Calu3 (cell line): ENCODE data around the gene MTUS2. TPM values are rescaled to one million over a fixed set of nuclear protein-coding genes. Genes with fewer than 3 reads are reported as not detected.

Source experiments
- BruUV-seq: library from RNA; stranded (reverse); fragments of 400-500 nt; replicated peaks from 2 replicates; lab custom pipeline; 2021; lab: Mats Ljungman, UMichigan
- CTCF ChIA-PET: fragments of 300-600 bp; sonication (Branson Sonifier 250); formaldehyde crosslinking; loops from one replicate; lab custom pipeline; 2022; ENCODE audit warnings: antibody characterized with exemption; lab: Charles Lee
- DNase-seq: peaks from one replicate; pipeline ENCODE4 v3.0.0; 2022
- H3K27ac Mint-ChIP-seq: one replicate; pipeline ENCODE4 v1.8.0; 2022; ENCODE audit warnings: mixed read lengths; ENCODE audit not compliant: unreplicated experiment
- H3K27me3 Mint-ChIP-seq: one replicate; pipeline ENCODE4 v1.8.0; 2022; ENCODE audit warnings: mixed read lengths; ENCODE audit not compliant: unreplicated experiment
- H3K36me3 Mint-ChIP-seq: one replicate; pipeline ENCODE4 v1.8.0; 2022; ENCODE audit warnings: mild to moderate bottlenecking, moderate library complexity, mixed read lengths; ENCODE audit not compliant: insufficient read depth, unreplicated experiment
- H3K4me1 Mint-ChIP-seq: one replicate; pipeline ENCODE4 v1.8.0; 2022; ENCODE audit warnings: mild to moderate bottlenecking, low read depth, mixed read lengths; ENCODE audit not compliant: unreplicated experiment
- H3K4me3 Mint-ChIP-seq: one replicate; pipeline ENCODE4 v1.8.0; 2022; ENCODE audit warnings: mild to moderate bottlenecking, low read depth, moderate library complexity, mixed read lengths; ENCODE audit not compliant: unreplicated experiment
- H3K9me3 Mint-ChIP-seq: one replicate; pipeline ENCODE4 v1.8.0; 2022; ENCODE audit warnings: low read depth, mixed read lengths; ENCODE audit not compliant: unreplicated experiment
- intact Hi-C: fragments of 100-400 bp; cut with micrococcal nuclease; formaldehyde crosslinking; loops from one replicate; pipeline ENCODE4 v1.10.0; 2022; ENCODE audit not compliant: unreplicated experiment
- total RNA-seq: library from RNA; stranded (reverse); gene quantifications from 2 replicates; pipeline ENCODE4 v1.2.3, GENCODE V29; 2022
- TF ChIP-seq, protein P1 (sequence below): fragments of 200-600 bp; IDR thresholded peaks from one replicate; pipeline ENCODE4 v1.8.0; 2022; ENCODE audit warnings: antibody characterized with exemption; ENCODE audit not compliant: unreplicated experiment

Gene MTUS2
- total RNA-seq, 1 experiment from 2014 or later, result not detected

DNA sequence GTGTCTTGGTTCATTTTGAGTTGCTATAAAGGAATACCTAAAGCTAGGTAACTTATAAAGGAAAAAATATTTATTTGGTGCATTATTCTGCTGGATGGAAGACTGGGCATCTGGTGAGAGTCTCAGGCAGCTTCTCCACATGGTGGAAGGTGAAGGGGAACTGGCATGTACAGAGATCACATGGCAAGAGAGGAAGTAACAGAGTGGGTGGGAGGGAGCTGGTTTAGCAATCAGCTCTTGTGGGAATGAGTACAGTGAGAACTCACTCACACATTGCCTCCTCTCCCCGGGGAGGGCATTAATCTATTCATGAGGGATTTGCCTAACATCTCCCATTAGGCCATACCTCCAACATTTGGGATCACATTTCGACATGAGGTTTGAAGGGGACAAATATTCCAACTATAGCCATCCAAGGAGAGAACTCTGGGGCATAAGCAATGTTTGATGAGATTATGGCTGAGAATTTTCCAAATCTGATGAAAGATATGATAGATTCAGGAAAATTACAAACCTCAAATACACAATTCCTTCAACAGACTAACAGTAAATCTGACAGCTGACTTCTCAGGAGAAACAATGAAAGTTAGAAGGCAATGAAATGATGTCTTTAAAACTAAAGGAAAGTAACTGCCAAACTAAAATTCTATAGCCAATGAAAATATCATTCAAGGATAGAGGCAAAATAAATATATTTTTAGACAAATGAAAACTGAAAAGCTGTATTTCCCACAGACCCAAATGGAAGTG lies 52.5 kb downstream of the MTUS2 start:
- H3K27me3 Mint-ChIP-seq, result no peaks in the 10 kb centered on the region
- DNase-seq, result no peak

DNA sequence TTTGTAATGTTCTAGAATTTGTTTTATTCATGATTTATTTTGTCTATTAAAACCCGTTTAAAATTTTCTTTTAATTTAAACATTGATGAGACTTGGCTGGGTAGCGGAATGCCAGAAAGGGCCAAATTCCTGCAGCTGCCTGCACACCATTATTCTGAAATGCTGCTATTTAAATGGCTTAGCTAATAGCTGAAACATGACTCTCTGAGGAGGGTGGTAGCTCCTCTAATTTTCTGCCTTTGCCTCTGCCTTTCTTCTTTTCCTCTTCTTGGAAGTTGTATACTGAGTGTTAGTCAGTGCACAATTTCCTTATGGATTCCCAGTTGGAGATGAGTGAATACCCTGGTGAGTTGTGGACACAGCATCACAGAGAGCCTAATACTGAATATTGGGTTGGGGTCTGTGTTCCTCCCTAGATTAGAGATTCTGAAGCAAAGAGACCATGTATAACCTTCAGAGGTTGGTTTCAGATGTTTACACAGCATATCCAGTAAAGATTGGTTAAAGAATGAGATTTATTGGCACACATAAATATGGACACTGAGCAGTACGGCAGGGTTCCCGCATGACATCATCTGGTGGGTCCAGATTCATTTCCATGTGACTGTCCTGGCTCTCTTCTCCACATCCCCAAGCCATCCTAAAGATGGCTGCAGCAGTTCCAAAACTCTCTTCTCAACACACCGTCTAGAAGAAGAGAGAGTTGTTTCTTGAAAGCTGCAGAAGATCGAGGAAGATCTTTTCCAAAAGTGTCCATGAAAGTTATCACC lies 55.9 kb downstream of the MTUS2 start:
- CTCF ChIA-PET, result no interaction called here
- TF ChIP-seq, protein P1, sequence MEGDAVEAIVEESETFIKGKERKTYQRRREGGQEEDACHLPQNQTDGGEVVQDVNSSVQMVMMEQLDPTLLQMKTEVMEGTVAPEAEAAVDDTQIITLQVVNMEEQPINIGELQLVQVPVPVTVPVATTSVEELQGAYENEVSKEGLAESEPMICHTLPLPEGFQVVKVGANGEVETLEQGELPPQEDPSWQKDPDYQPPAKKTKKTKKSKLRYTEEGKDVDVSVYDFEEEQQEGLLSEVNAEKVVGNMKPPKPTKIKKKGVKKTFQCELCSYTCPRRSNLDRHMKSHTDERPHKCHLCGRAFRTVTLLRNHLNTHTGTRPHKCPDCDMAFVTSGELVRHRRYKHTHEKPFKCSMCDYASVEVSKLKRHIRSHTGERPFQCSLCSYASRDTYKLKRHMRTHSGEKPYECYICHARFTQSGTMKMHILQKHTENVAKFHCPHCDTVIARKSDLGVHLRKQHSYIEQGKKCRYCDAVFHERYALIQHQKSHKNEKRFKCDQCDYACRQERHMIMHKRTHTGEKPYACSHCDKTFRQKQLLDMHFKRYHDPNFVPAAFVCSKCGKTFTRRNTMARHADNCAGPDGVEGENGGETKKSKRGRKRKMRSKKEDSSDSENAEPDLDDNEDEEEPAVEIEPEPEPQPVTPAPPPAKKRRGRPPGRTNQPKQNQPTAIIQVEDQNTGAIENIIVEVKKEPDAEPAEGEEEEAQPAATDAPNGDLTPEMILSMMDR, result no peak
- H3K4me1 Mint-ChIP-seq, result no peaks in the 10 kb centered on the region
- no peak overlapping the region for H3K4me3 Mint-ChIP-seq
- BruUV-seq, result no TSS peak
- H3K27ac Mint-ChIP-seq, result no peak overlapping the region
- DNase-seq, result no peak
- no peaks in the 10 kb centered on the region for H3K27me3 Mint-ChIP-seq
- H3K36me3 Mint-ChIP-seq, result peaks cover 4% of the 10 kb centered on the region
- intact Hi-C loops, result no loop called here
- peaks cover 8% of the 10 kb centered on the region for H3K9me3 Mint-ChIP-seq

More for the DNA sequence above, 52.5 kb downstream of the MTUS2 start:
- Mint-ChIP-seq H3K9me3 (peaks cover 13% of the 10 kb centered on the region), H3K4me3 (no peak overlapping the region), H3K36me3 (peaks cover 4% of the 10 kb centered on the region), H3K27ac (no peak overlapping the region), H3K4me1 (no peaks in the 10 kb centered on the region)
- intact Hi-C loops, result no loop called here
- no TSS peak for BruUV-seq
- TF ChIP-seq, protein P1, result no peak
- CTCF ChIA-PET, result no interaction called here

DNA sequence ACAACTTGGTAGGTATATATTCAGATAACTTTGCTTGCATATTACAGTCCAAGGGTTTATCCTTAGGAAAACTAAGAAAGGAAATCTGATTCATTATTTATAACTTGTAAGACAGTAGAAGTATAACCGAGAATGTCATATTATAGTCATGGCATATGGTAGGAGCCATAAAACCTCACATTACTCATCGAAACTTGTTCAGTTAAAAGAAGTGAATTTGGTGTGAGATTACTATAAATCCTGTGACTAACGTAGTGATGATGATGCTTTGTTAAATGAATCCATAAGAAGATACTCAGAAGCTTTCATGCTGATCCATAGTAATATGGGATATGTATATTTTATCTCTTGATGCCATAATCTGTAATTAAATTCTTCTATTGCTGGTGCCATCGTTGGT lies 57.3 kb downstream of the MTUS2 start:
- intact Hi-C loops, result no loop called here
- no peaks in the 10 kb centered on the region for H3K27me3 Mint-ChIP-seq
- CTCF ChIA-PET, result no interaction called here
- no peaks in the 10 kb centered on the region for H3K4me1 Mint-ChIP-seq
- no TSS peak for BruUV-seq
- H3K36me3 Mint-ChIP-seq, result no peaks in the 10 kb centered on the region
- H3K4me3 Mint-ChIP-seq, result no peak overlapping the region
- TF ChIP-seq, protein P1, result no peak
- H3K9me3 Mint-ChIP-seq, result no peaks in the 10 kb centered on the region
- no peak overlapping the region for H3K27ac Mint-ChIP-seq
- no peak for DNase-seq

DNA sequence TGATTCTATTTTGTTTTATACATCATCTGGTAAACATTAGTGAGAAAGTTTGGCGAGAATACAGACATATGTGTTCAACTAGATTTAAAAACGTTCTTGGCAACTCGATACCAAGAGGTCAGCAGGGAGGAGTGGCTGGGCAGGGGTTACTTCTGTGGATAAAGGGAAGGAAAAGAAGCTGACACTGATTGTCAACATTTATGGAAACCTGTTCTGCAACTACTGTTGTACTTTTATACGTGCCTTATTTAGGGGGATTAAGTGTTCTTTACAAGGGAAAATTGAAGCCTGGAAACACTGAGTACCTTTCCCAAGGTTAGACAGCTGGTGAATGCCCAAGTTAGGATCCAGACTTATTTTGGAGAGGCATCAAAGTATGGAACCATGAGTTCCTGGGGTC lies 65.0 kb downstream of the MTUS2 start:
- no TSS peak for BruUV-seq

More for the DNA sequence above, 65.0 kb downstream of the MTUS2 start:
- intact Hi-C loops, result no loop called here
- CTCF ChIA-PET, result no interaction called here
- DNase-seq, result no peak
- Mint-ChIP-seq H3K4me3 (no peak overlapping the region), H3K27ac (no peak overlapping the region), H3K36me3 (no peaks in the 10 kb centered on the region), H3K9me3 (peaks cover 4% of the 10 kb centered on the region), H3K4me1 (no peaks in the 10 kb centered on the region), H3K27me3 (no peaks in the 10 kb centered on the region)
- TF ChIP-seq, protein P1, result no peak
